T47D (cell line): ENCODE results near the gene ECE1.

ENCODE experiments used
- DNase-seq, 2 experiments: peaks; one replicate each; pipeline versions ENCODE4 v3.0.0 to v3.0.0-alpha.2; 2011 to 2012; ENCODE audit warnings: low read depth in 1 of 2, low spot score in 1 of 2
- JUND ChIP-seq: IDR thresholded peaks from 2 replicates; pipeline ENCODE4 v1.6.1; 2012; ENCODE audit warnings: low read depth
- in situ Hi-C: cut with HindIII; loops from 2 replicates; pipeline ENCODE4 v1.10.0; 2016; ENCODE audit warnings: low sequenced_read_pairs, low pct_unique_long_range_greater_than_20kb

ECE1 gene

DNA sequence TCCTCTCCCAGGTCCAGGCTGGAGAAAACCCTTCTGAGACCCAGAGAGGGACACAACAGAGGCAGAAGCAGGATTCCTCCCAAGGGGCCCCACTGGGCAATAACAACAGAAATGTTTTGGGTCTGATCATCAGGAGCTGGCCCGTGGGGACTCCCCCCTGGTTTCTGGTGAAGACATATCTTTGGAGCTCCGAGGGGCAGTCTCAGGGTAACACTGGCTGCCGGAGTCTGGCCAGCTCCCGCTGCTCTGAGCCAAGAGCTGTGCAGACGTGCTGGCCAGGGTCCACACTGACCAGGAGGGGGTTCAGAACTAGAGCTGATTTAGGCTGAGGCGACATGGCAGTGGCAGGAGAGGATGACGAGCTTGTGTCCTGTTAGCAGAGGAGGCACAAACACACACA lies 13.1 kb downstream of the ECE1 start:
- TF ChIP-seq JUND: no peak
- no peak for DNase-seq
- in situ Hi-C loops: no loop called here

DNA sequence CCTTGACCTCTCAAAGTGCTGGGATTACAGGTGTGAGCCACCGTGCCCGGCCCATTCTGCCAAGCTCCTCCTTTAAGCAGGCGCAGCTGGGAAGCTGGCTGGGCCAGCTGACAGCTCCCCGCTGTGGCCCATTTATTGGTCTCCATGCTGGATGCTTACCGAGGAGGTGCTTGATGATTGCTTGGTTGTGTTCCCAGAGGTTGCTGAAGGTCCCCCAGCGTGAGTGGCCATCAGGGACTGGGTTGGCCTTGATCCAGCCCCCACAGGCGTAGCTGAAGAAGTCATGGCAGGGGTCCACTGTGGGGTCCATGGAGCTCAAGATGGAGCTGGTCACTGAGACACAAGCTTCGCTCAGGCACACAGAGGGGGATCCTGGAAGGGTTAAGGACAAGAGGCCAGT lies 17.7 kb downstream of the ECE1 start:
- in situ Hi-C loops: no loop called here
- no peak for DNase-seq
- no peak for TF ChIP-seq JUND

DNA sequence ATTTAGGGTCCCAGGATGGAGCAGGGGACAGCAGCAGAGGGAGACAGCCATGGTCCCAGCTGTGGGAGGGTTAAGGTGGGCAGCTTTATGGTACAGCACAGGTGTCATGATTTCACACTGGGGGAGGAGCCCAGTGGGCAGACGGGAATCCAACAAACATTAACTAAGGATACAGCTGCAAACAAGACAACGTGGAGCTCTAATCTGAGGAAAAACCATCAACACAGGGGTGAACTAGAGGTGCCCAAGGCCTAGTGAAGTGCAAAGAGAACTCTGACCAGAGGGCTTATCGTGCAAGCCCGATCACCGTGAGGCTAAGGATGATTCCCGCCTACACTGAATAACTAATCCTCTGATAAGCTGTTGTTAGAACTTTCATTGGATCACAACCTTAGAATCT lies 18.7 kb downstream of the ECE1 start:
- TF ChIP-seq JUND: no peak
- DNase-seq: no peak
- in situ Hi-C loops: no loop called here

DNA sequence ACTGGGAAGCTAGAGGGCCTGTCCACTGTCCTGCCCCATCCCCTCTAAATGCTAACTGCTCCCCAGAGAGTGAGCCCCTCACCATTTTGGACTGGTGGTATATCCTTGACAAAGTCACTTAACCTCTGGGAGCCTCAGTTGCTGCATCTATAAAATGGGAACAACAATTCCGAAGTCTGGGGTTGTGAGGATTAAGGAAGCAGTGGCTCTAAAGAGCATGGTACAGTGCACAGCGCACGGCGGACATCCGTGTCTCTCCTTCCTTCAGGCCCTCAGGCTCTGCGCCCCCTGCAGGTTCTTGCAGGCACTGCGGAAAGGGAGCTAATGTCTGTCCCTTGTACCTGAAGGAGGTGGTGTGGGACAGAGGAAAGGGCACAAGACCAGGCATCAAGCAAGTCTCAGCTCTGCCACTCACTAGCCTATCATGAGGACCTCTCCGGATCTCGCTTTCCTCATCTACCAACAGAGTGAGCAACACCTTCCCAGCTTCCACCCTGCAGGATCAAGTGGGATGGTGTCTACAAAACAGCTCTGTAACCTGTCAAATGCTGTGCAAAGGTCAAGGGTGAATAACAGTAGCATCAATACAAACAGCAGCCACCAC lies 20.1 kb downstream of the ECE1 start:
- peak in 1 of 2 experiments; percentile 87 for DNase-seq
- in situ Hi-C loops: no loop called here
- TF ChIP-seq JUND: no peak

DNA sequence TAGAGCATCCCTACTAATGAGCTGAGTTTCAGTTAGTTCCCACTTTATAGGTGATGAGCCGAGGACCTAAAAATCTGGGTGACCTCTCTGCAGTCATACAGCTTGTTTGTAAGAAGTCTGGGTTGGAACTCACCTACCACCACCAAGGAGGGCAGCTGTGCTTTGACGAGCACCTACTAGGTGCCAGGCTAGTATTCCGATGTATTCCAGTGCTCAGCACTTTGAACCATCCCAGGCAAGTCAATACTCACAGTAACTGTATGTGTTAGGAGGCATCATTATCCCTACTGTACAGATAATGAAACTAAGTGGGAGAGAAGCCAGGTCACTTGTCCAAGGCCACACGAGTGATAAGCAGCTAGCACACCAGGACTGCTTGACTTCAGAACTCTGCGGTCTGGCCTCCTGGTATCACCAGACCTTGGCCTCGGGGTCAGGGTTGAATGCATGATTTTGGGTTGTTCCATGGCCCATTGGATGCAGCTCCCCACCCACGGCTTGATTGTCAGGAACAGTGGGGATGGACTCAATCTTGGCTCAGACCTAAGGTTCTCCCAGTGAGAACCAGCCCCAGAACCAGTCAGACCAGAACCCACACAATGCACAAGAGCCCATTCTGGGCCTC lies 20.7 kb downstream of the ECE1 start:
- peak in 1 of 2 experiments; percentile 66 for DNase-seq
- in situ Hi-C loops: no loop called here
- TF ChIP-seq JUND: no peak

DNA sequence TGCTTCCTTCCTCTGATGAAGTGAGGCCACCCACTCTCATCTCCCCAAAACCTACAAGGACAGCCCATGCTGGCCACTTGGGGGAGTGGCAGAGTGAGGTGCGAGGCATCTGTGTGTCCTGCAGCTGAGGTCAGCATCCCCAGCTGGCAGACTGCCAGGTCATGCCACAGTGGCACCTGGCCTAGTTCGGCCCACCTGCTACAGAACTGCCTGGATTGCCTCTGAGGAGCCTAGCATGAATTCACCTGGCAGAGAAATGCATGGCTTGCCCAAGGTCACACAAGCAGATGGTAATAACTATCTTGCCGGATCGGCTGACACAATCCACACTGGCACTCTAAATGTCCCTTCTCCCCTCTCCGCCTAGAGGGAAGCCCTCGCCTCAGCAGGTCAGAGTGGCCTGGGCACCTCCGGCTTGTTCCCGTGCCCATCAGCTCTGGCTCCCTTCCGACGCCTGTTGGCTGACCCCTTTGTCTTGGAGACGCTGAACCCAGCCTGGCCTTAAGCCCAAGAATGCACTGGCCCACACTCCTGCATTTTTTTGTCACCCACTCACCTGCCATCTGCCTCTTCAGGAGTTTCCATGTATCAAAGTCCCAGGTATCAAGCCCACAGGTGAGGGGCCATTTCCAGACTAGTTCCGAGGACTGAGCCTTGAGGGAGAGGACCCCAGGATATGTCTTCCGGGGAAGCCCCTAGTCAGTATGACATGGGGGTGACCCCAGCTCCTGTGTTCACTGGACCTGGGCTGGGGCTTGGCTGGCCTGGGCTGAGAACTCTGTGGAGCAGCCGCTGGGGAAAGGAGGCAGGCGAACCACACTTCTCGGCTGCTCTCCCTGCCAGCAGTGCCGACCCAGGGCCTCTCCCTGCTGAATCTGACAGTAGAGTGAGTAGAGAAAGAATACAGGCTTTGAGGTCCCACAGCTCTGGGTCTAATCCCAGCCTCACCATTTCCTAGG lies 21.7 kb downstream of the ECE1 start:
- in situ Hi-C loops: no loop called here
- DNase-seq: peak in 1 of 2 experiments; percentile 97
- TF ChIP-seq JUND: peak; percentile 69; the same call in 1 of the 2 replicates

DNA sequence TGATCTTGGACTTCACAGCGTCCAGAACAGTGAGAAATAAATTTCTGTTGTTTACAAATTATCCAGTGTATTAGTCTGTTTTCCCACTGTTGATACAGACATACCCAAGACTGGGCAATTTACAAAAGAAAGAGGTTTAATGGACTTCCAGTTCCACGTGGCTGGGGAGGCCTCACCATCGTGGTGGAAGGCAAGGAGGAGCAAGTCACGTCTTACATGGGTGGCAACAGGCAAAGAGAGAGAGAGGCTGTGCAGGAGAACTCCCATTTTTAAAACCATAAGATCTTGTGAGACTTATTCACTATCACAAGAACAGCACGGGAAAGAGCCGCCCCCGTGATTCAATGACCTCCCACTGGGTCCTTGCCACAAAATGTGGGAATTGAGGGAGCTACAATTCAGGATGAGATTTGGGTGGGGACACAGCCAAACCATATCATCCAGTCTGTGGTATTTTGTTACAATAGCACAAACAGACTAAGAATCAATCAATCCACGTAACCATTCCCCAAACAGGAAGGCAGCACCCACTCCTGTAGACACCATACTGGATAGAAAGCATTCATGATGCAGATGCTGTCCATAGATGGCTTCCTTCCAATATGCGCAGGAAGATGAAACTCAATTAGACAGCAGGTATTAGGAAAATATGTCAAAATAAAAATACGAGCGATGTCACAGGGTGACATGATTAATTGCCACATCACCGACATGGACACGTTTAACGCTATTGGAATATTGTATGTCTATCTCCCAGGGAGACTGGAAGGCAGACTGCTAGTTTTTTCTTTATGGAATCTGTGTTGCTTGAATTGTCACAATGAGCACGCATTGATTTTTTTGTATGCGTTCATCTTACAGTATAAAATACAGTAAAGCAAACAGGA lies 22.8 kb downstream of the ECE1 start:
- TF ChIP-seq JUND: no peak
- in situ Hi-C loops: no loop called here
- DNase-seq: no peak

DNA sequence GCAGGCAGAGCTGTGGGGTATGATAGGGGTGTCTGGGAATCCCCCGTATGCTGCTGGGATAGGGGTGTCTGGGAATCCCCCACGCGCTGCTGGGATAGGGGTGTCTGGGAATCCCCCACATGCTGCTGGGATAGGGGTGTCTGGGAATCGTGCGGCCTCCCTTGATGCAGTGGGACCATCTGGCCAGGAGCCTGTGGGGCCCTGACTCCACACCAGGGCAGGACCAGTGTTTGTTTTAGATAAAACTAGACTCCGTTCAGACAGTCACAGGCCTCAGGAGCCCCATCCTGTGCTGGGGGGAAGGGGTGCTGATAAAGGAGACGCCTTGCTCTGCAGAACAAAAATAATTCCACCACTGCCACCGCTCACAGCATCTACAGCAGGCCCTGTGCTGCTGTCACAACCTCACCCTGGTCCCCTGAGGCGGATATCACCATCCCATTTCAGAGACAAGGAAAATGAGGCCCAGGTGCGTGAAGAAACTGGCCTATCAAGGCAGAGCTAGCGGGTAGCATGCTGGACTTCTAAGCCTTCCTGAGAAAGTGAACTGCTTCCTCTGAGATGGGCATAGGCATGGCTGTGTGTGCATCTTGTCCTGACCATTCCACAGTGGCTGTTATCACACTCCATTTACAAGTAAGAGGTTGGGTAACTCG lies 24.0 kb downstream of the ECE1 start:
- DNase-seq: no peak
- in situ Hi-C loops: no loop called here
- no peak for TF ChIP-seq JUND

DNA sequence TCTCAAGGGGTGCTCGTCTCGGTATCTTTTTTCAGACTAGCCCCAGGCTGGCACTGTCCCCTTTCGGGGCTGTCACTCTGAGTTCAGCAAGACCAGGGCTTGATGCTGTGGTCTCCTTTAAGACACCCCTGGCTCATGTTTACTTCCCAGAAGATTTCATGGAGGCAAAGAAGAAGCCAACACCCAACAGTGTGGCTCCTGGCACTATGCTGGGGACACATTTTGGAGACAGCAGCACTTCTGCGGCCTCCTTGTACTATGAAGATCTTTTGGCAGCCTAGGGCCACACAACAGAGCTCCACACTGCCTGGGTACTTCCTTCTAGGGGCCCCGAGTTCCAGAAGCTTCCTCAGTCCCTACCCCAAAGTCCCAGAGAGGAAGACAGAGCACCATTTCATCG lies 24.6 kb downstream of the ECE1 start:
- in situ Hi-C loops: no loop called here
- DNase-seq: no peak
- no peak for TF ChIP-seq JUND

DNA sequence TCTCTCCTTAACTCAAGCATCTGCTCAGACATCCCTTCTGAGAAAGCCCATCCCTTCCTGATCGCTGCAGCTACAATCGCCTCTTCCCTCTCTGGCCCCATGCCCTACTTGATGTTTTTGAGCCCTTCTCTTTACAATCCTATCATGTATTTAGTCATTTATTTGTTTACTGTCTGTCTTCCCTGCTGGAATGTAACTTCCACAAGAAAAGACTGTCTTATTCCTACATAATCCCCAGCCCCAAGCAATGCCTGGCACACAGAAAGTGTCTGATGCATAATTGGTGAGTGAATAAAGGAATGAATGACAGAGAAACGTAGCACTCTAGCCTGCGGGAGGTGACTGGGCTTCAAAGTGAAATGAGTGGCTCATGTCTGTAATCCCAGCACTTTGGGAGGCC lies 25.4 kb downstream of the ECE1 start:
- no peak for TF ChIP-seq JUND
- DNase-seq: peak in 1 of 2 experiments; percentile 40
- in situ Hi-C loops: no loop called here

DNA sequence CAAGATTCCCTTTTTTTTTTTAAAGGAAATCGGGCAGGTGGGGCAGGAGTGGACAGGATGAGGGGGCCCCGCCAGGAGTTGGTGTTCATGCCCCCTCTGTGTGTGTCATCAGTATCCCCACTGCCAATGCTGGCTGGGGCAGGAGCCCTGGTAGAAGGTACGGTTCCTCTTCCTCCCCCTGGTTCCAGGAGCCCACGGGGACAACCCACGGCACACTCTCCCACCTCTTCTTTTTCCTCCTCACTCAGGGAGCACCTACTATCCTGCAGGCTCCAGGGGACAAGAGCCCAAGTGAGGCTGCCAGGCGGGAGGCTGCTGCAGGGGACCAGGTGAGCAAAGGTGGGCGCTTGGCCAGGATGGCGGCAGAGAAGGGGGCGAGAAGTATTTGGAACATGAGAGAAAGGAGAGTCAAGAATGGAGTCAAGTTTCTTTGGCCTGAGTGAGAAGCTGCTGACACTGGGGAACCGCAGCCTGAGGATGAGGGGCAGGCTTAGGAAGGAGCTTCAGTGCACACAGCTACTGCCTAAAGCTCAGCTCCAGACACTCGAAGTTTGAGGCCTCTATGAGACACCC lies 26.5 kb downstream of the ECE1 start:
- DNase-seq: no peak
- no peak for TF ChIP-seq JUND
- in situ Hi-C loops: no loop called here
